PFSK-1 (cell line): ENCODE results near the gene ARHGEF10L.

ENCODE experiments used
- FOXP2 ChIP-seq: optimal IDR thresholded peaks from 2 replicates; pipeline ENCODE3; 2011; ENCODE audit warnings: borderline replicate concordance, control low read depth, inconsistent platforms; ENCODE audit not compliant: insufficient read depth; ENCODE audit errors: extremely low read length, extremely low read depth
- POLR2AphosphoS5 ChIP-seq: IDR thresholded peaks from 2 replicates; pipeline ENCODE4 v1.6.1; 2012; ENCODE audit warnings: low read depth, mild to moderate bottlenecking, control low read depth, low read length, moderate library complexity
- SIN3A ChIP-seq: IDR thresholded peaks from 2 replicates; pipeline ENCODE4 v1.6.1; 2012; ENCODE audit warnings: mild to moderate bottlenecking, low read length, moderate library complexity, borderline replicate concordance; ENCODE audit not compliant: insufficient read depth
- TAF1 ChIP-seq: IDR thresholded peaks from 2 replicates; pipeline ENCODE4 v1.6.1; 2012; ENCODE audit warnings: low read length, control low read depth, borderline replicate concordance; ENCODE audit not compliant: insufficient read depth
- TF ChIP-seq, protein P1 (sequence below), 2 experiments: IDR thresholded peaks; 2 replicates each; pipeline versions ENCODE4 v1.6.1 to v1.8.0; 2011 to 2012; ENCODE audit warnings: low read depth in 2 of 2, low read length in 2 of 2, control low read depth in 1 of 2, inconsistent platforms in 1 of 2, mild to moderate bottlenecking in 1 of 2, moderate library complexity in 1 of 2; ENCODE audit not compliant: insufficient read depth in 1 of 2

ARHGEF10L gene

DNA sequence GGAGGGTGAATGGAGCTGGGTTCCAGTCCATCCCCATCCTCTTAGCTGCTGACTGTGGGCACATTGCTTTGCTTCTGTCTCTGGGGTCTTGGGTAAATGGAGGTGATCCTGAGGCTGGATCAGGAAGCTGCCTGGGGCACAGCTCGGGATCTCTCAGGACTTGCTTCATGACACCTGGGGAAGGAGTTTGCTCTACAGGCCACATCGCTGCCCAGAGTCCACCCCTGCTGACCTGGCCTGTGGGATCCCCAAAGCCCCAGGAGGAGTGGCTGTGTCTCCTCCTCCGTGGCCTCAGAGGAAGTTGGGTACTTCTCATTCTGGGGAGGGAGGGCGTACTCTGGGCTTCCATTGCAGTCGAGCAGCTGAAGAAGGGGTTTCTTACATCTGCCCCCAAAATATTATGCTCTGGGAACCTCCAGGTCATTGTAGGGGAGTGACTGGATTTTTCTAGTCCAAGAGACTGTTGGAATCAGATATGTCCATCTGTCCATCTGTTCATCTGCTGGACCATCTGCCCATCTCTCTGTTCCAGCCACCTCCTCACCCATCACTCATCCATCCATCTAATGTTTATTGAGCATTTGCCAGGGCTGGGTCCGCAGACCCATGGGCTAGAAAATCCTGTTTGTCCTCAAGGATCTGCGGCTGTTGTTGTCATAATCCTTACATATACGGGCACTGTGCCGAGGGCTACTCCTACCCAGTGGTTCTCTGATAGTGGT is 45.9 kb downstream of the ARHGEF10L start:
- TF ChIP-seq TAF1 (no peak), SIN3A (no peak), POLR2AphosphoS5 (no peak), FOXP2 (no peak)
- TF ChIP-seq, protein P1, sequence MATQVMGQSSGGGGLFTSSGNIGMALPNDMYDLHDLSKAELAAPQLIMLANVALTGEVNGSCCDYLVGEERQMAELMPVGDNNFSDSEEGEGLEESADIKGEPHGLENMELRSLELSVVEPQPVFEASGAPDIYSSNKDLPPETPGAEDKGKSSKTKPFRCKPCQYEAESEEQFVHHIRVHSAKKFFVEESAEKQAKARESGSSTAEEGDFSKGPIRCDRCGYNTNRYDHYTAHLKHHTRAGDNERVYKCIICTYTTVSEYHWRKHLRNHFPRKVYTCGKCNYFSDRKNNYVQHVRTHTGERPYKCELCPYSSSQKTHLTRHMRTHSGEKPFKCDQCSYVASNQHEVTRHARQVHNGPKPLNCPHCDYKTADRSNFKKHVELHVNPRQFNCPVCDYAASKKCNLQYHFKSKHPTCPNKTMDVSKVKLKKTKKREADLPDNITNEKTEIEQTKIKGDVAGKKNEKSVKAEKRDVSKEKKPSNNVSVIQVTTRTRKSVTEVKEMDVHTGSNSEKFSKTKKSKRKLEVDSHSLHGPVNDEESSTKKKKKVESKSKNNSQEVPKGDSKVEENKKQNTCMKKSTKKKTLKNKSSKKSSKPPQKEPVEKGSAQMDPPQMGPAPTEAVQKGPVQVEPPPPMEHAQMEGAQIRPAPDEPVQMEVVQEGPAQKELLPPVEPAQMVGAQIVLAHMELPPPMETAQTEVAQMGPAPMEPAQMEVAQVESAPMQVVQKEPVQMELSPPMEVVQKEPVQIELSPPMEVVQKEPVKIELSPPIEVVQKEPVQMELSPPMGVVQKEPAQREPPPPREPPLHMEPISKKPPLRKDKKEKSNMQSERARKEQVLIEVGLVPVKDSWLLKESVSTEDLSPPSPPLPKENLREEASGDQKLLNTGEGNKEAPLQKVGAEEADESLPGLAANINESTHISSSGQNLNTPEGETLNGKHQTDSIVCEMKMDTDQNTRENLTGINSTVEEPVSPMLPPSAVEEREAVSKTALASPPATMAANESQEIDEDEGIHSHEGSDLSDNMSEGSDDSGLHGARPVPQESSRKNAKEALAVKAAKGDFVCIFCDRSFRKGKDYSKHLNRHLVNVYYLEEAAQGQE (IDR thresholded peaks at IDR 0.05; ENCODE audit: insufficient read depth in 1 of 2, low read depth in 2 of 2, low read length in 2 of 2): no peak

DNA sequence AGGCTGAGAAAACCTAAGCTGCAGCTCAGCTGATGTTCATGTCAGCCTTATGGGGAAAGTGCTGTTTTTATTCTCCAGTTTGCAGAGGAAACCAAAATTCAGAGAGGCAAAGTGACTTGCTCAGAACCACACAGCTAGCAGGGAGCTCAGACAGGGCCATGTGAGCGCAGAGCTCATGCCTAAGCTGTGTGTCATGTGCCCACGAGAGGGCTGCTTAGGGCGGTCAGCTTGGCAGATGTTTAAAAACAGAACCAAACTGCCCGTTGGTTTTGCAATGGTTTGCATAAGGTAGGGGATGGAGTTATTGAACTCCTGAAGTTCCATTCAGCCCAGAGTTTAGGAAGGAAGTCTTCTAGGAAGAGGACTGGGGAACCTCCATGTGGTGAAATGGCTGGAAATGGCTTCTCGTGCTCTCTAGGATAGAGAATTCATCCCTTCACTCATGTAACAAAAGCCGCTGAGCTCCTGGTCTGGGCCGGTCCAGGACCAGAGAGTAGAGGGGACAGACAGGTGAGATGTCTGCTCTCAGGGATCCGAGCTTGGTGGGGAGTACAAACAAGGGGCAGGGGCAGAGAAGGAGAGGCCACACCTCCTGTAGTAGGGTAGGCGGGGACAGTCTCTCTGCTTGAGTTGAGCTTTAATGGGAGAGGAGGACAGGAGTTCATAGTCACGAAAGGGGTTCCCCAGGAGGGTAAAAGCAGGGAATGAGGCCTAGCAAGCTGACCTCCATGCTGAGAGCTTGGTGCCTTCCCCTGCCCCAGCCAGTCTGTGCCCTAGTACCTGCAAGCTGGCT is 46.9 kb downstream of the ARHGEF10L start:
- no peak for TF ChIP-seq FOXP2
- no peak for TF ChIP-seq TAF1
- TF ChIP-seq SIN3A: no peak
- TF ChIP-seq, protein P1 (IDR thresholded peaks at IDR 0.05; ENCODE audit: insufficient read depth in 1 of 2, low read depth in 2 of 2, low read length in 2 of 2): no peak
- no peak for TF ChIP-seq POLR2AphosphoS5

DNA sequence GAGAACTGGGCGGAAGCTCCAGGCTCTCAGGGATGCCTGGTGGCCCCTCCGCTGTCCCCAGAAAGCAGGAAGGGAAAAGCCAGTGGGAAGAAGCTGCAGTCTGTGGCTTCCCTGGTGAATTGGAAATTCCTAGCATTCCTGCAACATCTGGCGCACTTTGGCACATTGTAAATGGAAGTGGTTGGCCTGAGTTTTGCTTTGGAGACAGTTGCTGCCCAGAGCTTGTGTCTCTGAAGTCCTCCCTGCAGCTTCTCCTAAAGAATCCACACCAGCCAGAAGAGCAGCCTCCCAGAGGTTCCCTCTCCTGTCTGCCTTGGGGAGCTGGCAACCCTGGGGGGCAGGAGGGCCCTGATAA is 48.2 kb downstream of the ARHGEF10L start:
- TF ChIP-seq POLR2AphosphoS5 (no peak), FOXP2 (no peak), SIN3A (no peak), TAF1 (no peak)
- TF ChIP-seq, protein P1 (IDR thresholded peaks at IDR 0.05; ENCODE audit: insufficient read depth in 1 of 2, low read depth in 2 of 2, low read length in 2 of 2): no peak

DNA sequence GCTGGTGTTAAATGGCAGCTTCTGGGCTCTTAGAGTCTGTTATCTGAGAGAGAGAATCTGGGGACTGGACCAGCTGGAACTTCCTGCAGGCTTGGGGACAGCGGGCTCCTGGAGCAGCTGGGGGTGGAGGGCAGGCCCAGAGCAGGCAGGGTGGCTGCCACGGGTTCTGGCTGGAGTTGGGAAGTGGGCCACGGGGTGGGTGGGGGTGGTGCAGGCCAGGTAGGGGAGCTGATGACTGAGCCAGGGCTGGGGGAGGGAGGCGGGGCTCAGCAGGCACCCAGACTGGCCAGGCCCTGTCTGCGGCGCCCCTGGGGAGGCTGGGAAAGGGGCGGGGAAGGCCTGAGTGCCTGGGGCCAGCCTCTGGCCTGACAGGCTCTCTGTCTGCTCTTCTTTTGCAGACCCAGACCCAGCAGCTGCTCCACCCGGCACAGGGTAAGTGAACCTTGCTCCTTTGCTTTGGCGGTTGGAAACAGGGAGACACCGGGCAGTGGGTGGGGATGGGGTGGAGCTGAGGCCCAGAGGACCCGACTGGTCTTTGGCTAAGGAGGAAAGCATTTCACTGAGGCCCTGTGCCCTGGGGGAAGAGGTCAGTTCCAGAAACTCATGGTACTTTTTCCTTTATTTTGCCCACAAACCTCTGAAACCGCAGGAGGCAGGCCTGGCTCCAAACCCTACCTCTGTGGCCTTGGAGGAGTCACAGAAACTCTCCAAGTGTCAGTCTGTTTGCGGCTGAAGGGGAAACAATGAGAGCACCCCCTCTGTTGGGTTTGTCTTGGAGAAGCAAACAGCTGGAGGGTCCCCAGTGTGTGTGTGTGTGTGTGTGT is 48.8 kb downstream of the ARHGEF10L start:
- TF ChIP-seq POLR2AphosphoS5 (no peak), SIN3A (no peak), TAF1 (no peak), FOXP2 (no peak)
- TF ChIP-seq, protein P1 (IDR thresholded peaks at IDR 0.05; ENCODE audit: insufficient read depth in 1 of 2, low read depth in 2 of 2, low read length in 2 of 2): no peak
